AG08396 (cell line): ENCODE data around the gene UPF2.
"Not testable (repeated sequence)": the region's sequence is repeated elsewhere in the genome, so short reads cannot be mapped to it uniquely, and the experiment has no call there.

ENCODE experiments used
- DNase-seq: peaks from one replicate; pipeline ENCODE4 v3.0.0; 2012; ENCODE audit warnings: low spot score, mixed read lengths

Gene UPF2

GRCh38 chr10:12042797-12043651 is at the start of gene UPF2:
Gene UPF2 (minus strand): TSS chr10:12042809. CDS start chr10:12035423, 7,386 bp downstream.
- DNase-seq = peak; percentile 99

- DNase-seq = no peak
These were observed 48.8 kb upstream of the UPF2 start for GRCh38 chr10:12091421-12091820.

- no peak for DNase-seq
These were observed 46.3 kb upstream of the UPF2 start for GRCh38 chr10:12088919-12089318.

- peak; percentile 30 for DNase-seq
These were observed 39.4 kb upstream of the UPF2 start for GRCh38 chr10:12081879-12082557.

- no peak for DNase-seq
These were observed 38.9 kb upstream of the UPF2 start for GRCh38 chr10:12081470-12081869.

GRCh38 chr10:12077580-12078180 is 35.1 kb upstream of the UPF2 start:
- no peak for DNase-seq

GRCh38 chr10:12073526-12073925 is 30.9 kb upstream of the UPF2 start:
- DNase-seq = no peak

GRCh38 chr10:12071441-12071840 is 28.8 kb upstream of the UPF2 start:
- not testable (repeated sequence) for DNase-seq

- DNase-seq = peak; percentile 100
These were observed 26.1 kb upstream of the UPF2 start, which contains the start of gene DHTKD1 for GRCh38 chr10:12068449-12069269. Gene DHTKD1 (plus strand): TSS chr10:12068954. CDS start chr10:12069034, 80 bp downstream.

- DNase-seq = peak; percentile 75
These were observed 24.7 kb upstream of the UPF2 start for GRCh38 chr10:12067336-12067735.

- DNase-seq = no peak
These were observed 20.8 kb upstream of the UPF2 start for GRCh38 chr10:12063483-12063818.

- no peak for DNase-seq
These were observed 20.3 kb upstream of the UPF2 start for GRCh38 chr10:12062754-12063482.

GRCh38 chr10:12061124-12061523 is 18.5 kb upstream of the UPF2 start:
- no peak for DNase-seq

- no peak for DNase-seq
These were observed 14.1 kb upstream of the UPF2 start for GRCh38 chr10:12056748-12057147.

GRCh38 chr10:12055732-12056131 is 13.1 kb upstream of the UPF2 start:
- DNase-seq = no peak

- no peak for DNase-seq
These were observed 8.6 kb upstream of the UPF2 start for GRCh38 chr10:12051241-12051640.

- no peak for DNase-seq
These were observed 7.9 kb upstream of the UPF2 start for GRCh38 chr10:12050528-12050927.

- no peak for DNase-seq
These were observed 5.9 kb upstream of the UPF2 start for GRCh38 chr10:12048547-12048946.

- no peak for DNase-seq
These were observed 3.0 kb upstream of the UPF2 start for GRCh38 chr10:12045596-12045995.

- peak; percentile 41 for DNase-seq
These were observed 206 bp downstream of the UPF2 start for GRCh38 chr10:12042409-12042796.

- DNase-seq = peak; percentile 28
These were observed 722 bp downstream of the UPF2 start for GRCh38 chr10:12041766-12042408.
